ENCODE results near the gene CHST4.
"Not testable (repeated sequence)": the region's sequence is repeated elsewhere in the genome, so short reads cannot be mapped to it uniquely, and the experiment has no call there.

Gene CHST4

DNA sequence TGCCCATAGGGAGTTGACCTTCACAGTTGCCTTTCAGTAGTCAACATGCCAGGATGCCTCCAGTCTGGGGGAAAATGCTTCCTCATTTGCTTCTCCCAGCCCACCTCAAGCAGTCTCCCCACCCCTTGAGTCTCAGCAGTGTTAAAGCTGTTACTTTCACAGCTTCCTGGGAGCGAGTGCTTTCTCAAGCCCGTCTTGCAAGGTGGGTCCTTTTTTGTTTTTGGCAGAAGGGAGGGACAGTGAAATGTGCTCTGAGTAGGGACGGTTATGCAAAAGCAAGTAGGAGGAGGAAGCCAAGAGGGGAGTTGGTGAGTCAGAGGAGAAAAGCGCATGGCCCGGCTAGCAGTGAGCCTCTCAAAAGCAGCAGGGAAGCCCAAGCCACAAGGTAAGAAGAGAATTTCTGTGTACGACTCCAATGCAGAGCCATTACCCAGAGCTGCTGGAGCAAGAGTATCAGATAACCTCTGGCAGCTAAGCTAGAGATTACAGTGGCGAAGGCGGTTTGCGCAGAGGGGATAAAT is at the start of gene CHST4:
CHST4 (plus strand) TSS at position 316 of the 521 bp plus-strand sequence. CDS start 10,252 bp downstream, outside the sequence.
- peak; percentile 22 for DNase-seq

DNA sequence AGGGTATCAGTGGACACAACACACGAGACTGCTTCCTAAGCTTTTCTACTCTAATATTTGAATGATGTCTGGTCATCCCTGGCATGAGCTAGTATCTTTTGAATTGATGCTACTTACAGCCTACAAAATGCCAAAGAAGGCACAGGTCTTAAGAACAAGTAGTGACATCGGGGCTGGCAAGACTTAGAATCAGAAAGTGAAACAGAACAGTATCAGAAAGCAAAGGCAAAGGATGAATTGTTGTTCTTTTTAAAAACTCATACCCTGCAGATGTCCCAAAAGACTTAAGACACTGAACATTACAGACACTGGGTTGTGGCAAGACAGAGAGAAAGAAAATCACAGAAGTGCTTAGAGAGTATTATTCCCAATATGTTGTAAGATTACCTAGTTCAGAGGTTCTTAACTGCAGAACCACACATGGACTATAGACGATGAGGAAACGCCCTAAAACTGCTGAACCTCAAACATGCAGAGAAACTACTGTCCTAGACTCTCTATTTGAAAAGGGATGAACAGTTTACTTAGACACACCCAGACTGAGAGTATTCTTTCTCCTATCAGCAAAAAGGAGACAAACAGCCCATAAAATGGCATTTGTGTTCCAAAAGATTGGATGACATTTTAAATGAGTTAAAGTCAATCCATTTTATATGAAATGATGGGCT is 49.6 kb upstream of the CHST4 start:
- DNase-seq: no peak

GRCh38 chr16:71479420-71479819 is 46.8 kb upstream of the CHST4 start:
- no peak for DNase-seq

- no peak for DNase-seq
Observed at GRCh38 chr16:71480956-71481355, 45.3 kb upstream of the CHST4 start.

GRCh38 chr16:71482569-71482968 is 43.7 kb upstream of the CHST4 start:
- DNase-seq: no peak

DNA sequence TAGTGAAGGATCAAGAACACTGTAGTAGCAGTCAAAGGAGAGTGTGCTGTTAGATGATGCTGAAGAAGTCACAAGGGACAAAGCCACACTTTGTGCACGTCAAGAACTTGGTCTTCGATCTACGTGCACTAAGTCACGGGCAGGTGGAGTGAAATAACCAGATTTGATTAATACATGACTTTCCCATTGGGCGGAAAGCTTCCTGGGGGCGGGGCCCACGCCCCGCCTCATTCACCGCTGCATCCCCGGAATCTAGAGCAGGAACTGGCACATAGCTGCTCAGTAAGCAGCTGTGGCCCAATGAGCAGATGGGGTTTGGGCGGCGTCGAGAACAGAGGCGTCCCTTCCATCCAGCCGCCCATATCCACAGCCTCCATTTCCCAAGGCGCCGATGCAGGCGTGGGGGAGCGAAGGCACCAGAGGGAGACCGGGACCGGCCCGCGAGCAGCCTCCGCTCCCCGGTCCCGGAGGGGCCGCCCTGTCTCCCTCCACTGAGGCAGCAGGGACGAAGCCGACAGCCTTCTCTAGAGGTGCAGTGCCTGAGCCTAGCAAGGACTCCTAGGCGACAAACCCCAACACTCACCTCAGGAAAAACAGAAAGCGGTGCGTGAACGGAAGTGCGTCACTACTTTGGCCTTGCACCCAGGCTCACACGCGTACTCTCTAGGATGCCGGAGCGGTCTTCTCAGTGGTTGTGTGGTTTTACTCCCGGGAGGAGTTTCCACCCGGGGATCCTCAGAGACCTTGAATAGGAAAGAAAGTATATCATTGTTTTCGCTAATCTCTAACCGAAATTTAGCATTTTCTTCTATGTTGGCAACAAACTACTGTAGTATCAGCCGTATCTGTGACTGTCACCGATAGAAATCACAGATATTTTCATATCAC is 42.0 kb upstream of the CHST4 start:
- DNase-seq: peak; percentile 60

GRCh38 chr16:71489122-71489521 is 37.1 kb upstream of the CHST4 start, which contains the start of gene ZNF19:
ZNF19 (minus strand) TSS chr16:71489324; CDS start chr16:71482114, 7,210 bp downstream.
- no peak for DNase-seq

GRCh38 chr16:71490361-71490760 is 35.9 kb upstream of the CHST4 start:
- DNase-seq: no peak

- no peak for DNase-seq
Observed at GRCh38 chr16:71491054-71491453, 35.2 kb upstream of the CHST4 start.

DNA sequence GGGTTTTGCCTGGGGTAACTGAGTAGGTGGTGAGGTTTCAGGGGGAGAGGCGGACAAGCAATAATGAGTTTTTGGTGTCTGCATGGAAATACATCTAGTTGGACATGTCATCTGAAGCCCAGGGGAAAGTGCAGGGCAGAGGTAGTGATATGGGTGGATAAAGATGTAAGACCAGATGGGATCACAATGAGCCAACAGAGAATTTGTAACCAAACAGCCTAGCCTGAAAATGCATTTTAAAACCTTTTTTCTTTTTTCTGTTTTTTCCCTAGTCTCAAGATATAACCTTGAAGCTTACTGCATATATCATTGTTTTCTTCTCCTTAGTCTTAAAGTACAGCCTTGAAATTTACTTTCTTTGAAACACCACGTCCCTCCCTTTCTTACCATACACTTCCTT is 33.4 kb upstream of the CHST4 start:
- DNase-seq: no peak

DNA sequence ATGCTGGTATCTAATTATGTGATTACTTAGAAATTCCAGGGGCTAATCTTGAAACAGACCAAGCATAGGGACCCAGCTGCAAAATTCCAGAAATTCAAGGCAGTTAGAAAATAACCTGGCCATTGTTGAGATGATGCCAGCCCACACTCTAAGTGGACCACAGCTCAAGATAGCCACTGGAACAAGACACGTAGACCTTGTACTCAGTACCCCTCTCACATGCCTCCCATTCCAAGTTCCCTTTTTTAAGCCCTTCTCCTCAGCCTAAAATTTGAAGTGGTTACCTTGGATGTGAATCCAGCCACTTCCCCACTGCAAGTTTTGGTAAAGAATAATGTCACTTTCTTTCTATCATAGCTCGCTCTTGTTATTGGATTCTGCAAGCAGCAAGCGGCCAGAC is 33.0 kb upstream of the CHST4 start:
- DNase-seq: no peak

- no peak for DNase-seq
Observed at GRCh38 chr16:71498031-71498430, 28.2 kb upstream of the CHST4 start.

GRCh38 chr16:71499775-71500364 is 26.4 kb upstream of the CHST4 start:
- peak; percentile 84 for DNase-seq

DNA sequence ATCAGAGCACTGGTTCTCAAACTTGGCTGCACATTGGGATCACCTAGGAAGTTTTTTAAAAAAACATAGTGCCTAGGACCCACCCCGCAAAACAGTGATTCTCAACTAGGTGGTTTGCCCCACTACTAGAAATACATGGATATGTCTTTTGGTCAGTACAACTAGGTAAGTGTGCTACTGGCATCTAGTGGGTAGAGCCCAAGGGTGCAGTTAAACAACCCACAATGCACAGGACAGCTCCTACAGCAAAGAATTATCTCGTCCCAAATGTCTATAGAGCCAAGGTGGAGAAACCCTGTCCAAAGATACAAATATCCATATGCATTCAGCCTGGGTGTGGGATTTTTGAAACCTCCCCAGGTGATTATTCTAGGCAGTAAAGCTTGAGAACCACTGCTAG is 25.3 kb upstream of the CHST4 start:
- no peak for DNase-seq

- DNase-seq: no peak
Observed at GRCh38 chr16:71501547-71501946, 24.7 kb upstream of the CHST4 start.

DNA sequence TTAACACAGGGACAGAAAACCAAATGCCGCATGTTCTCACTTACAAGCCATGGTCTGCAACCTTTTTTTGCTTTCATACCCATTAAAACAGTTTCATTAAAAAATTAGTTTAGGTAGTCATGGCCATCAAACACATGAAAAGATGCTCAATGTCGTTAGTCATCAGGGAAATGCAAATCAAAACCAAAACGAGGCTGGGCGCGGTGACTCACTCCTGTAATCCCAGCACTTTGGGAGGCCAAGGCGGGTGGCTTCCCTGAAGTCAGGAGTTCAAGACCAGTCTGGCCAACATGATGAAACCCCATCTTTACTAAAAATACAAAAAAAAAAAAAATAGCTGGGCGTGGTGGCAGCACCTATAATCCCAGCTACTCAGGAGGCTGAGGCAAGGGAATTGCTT is 22.2 kb upstream of the CHST4 start:
- DNase-seq: not testable (repeated sequence)

GRCh38 chr16:71504901-71505300 is 21.3 kb upstream of the CHST4 start:
- no peak for DNase-seq

GRCh38 chr16:71507061-71507460 is 19.2 kb upstream of the CHST4 start:
- no peak for DNase-seq

GRCh38 chr16:71513302-71513701 is 12.9 kb upstream of the CHST4 start:
- no peak for DNase-seq

DNA sequence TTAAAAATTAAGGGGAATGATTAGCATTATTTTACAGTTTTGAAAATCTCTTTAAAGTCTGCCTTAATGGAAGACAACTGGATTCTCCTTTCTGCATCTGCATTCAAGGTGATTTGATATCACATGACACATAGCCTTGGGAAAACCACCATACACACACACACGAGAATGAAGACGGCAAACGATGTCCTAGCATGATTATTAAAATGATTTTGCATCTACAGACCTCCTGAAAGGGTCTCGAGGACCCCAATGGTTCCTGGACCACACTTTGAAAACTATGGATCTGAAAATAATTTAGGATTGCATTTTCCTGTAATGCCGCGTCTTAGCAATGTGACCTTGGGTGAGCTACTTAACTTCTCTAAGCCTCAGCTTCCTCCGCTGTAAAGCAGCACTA is 11.8 kb upstream of the CHST4 start:
- DNase-seq: no peak

DNA sequence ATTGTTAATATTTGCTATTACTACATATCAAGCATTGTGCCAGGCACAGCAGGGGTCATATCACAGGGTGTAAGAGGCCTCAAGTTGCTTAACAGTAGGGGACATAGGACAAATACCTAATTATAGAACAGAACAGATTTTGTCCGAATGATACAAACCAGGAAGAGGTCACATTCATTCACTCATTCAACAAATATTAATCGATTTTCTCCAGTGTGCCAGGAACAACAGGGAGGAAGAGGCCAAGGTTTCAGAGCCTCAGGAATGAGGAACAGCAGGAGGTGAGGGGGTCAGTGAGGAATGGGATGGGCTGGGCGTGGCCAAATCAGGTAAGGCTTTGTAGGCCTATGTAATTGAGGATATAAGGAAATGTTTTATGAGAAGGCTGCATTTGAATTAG is 11.2 kb upstream of the CHST4 start:
- DNase-seq: no peak

DNA sequence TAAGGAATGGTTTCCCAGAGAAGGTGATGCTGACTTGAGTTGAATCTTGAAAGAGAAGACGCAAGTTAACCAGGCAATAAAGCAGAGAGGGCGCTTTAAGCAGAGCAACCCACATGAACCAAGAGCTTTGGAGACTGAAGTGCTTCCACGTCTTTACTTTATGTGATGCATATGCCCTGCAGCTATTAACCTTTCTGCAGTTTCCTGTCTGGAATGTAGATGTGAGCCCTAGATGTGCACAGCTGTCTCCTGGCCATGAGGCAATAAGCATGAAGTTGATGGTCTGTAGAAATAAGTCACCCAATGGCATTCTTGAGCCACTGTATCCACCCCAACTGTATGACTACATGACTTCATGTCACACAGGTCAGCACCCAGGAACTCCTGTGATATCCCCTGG is 5.7 kb upstream of the CHST4 start:
- no peak for DNase-seq

Measured in NCI-H524 treated with DMSO at 0.1 percent for 48 hours (cell line).